Tibial nerve (tissue), 4 donors: ENCODE data around the gene MTMR3.

Experiments
- EP300 ChIP-seq, 2 donors: sonication (generic); formaldehyde crosslinking; IDR thresholded peaks; one replicate each; pipeline ENCODE4 v1.6.1; 2017; ENCODE audit warnings: antibody characterized with exemption in 2 of 2, mild to moderate bottlenecking in 1 of 2
- POLR2A ChIP-seq, 2 donors: fragments of 450-650 bp; IDR thresholded peaks; one replicate each; pipeline ENCODE4 v1.6.1; 2017; ENCODE audit warnings: antibody characterized with exemption in 2 of 2, mild to moderate bottlenecking in 2 of 2, moderate library complexity in 2 of 2
- TF ChIP-seq, protein P1 (sequence below), 5 experiments: fragments of 200-600 bp in 3 of 5; fragments of 450-650 bp in 2 of 5; sonication (generic) in 3 of 5; IDR thresholded peaks; one replicate each; pipeline ENCODE4 v1.5.1; 2016 to 2019; ENCODE audit warnings: antibody characterized with exemption in 5 of 5, mild to moderate bottlenecking in 3 of 5, moderate library complexity in 2 of 5

DNA sequence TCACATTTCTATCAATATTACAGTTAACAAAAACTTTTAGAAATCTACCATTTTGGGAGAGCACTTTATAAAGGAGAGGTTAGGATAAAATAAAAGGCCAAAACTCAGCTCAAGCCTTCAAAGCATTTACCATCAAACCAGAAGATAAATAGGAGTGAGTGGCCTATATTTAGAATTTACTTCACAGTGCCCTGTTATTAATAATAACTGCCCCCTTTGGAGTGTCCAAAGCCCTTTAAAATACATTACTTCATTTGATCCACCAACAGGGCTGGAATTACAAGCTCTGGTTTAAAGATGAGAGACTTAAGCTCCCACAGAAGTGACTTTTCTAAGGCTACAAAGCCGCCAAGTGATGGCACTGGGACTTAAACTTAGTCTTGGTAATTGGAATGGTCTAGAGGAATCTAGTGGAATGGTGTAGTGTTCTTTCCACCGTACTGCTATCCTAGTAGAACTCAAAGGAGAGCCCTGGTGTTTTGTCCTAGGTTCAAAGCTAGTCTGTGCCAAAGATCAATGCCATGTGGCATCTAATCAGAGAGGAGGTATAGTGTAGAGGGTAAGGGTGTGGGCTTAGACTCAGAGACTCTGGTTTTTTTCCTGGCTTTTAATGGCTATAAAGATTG is 21.2 kb upstream of the MTMR3 start:
- TF ChIP-seq, protein P1, sequence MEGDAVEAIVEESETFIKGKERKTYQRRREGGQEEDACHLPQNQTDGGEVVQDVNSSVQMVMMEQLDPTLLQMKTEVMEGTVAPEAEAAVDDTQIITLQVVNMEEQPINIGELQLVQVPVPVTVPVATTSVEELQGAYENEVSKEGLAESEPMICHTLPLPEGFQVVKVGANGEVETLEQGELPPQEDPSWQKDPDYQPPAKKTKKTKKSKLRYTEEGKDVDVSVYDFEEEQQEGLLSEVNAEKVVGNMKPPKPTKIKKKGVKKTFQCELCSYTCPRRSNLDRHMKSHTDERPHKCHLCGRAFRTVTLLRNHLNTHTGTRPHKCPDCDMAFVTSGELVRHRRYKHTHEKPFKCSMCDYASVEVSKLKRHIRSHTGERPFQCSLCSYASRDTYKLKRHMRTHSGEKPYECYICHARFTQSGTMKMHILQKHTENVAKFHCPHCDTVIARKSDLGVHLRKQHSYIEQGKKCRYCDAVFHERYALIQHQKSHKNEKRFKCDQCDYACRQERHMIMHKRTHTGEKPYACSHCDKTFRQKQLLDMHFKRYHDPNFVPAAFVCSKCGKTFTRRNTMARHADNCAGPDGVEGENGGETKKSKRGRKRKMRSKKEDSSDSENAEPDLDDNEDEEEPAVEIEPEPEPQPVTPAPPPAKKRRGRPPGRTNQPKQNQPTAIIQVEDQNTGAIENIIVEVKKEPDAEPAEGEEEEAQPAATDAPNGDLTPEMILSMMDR (IDR thresholded peaks at IDR 0.05): no peak
- TF ChIP-seq POLR2A (IDR thresholded peaks at IDR 0.05) (no peak), EP300 (IDR thresholded peaks at IDR 0.05) (no peak)
